Caki2 (cell line): Measurements from ENCODE around the gene KDM1B. TPM values are rescaled to one million over a fixed set of nuclear protein-coding genes. Genes with fewer than 3 reads are reported as not detected.
"Not testable (repeated sequence)": the region's sequence is repeated elsewhere in the genome, so short reads cannot be mapped to it uniquely, and the experiment has no call there.

Source experiments
- DNase-seq: peaks from one replicate; pipeline ENCODE4 v3.0.0-alpha.2; 2015; ENCODE audit warnings: low read depth
- in situ Hi-C: cut with HindIII; loops from 2 replicates; pipeline ENCODE4 v1.10.0; 2016; ENCODE audit warnings: low sequenced_read_pairs, low pct_unique_long_range_greater_than_20kb, mixed read lengths
- total RNA-seq: library from RNA; depleted of rRNA; stranded (reverse); fragments of >200 nt; shearing (Covaris generic); gene quantifications from 2 replicates; pipeline ENCODE4 v1.2.3, GENCODE V29; 2014; ENCODE audit warnings: low replicate concordance

KDM1B gene
- total RNA-seq, 1 experiment from 2014 or later = 11.6 TPM

DNA sequence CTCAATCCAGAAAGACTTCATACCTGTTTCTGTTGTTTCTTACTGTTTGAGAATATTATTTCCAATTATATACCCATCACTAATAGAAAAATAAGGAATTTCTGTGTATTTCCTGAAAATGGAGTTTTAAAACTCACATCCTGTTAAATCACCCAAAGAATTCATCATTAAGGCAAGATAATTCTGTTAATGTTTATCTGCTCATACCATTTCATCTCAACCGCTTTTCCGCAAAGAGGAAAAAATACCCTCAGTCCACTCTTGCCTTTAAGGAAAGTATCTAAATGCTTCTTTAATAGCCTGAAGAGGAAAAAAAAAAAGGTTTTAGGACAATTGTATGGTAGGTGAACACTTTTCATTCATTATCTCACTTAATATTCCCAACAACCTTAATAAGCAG, 7.6 kb upstream of the KDM1B start:
- in situ Hi-C loops = no loop called here

DNA sequence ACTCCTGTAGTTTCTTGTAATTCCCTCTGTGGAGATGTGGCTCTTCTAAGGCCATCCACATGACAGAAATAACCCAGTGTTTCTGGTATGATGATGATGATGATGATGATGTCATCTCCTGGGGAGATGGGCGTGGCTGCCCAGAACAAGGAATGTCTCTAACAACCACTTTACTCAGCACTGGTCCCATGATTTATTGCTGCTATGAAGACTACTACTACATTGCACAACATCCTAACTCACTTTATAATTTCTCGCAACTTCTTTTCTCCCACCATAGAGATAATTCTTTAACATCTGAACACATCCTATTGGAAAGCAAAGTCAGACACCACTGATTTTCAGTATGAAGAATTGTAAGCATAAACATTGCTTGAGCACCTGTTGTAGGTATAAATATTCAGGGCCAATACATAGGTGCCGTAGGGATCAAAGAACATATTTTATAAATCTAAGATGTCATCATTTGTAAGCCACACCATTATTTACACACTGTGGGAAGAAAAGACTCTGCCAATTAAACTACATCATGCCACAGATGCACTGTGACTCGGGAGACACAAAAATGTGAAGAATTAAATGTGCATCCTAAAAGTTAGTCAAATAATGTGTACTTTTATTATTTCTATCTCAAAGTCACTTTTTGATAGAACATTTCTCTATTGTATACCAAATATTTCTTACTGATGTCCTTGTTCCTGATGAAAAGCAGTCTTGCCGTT, 6.8 kb upstream of the KDM1B start:
- DNase-seq = peak; percentile 67
- in situ Hi-C loops = no loop called here

More for the DNA sequence above, 7.6 kb upstream of the KDM1B start:
- DNase-seq = peak; percentile 40

- in situ Hi-C loops, DNase-seq: not testable (repeated sequence)
These were observed 3.8 kb upstream of the KDM1B start for GRCh38 chr6:18151391-18151790.

GRCh38 chr6:18151801-18152200, 3.4 kb upstream of the KDM1B start:
- in situ Hi-C loops = no loop called here
- no peak for DNase-seq

GRCh38 chr6:18153311-18153703, 1.9 kb upstream of the KDM1B start:
- in situ Hi-C loops = no loop called here
- no peak for DNase-seq

GRCh38 chr6:18154507-18155149, 594 bp upstream of the KDM1B start, which contains the start of gene TPMT:
TSS of gene TPMT (minus strand) at chr6:18155077. CDS start at chr6:18149127, 5,950 bp downstream.
- DNase-seq = no peak
- in situ Hi-C loops = no loop called here

- peak; percentile 68 for DNase-seq
- in situ Hi-C loops = no loop called here
These were observed 721 bp downstream of the KDM1B start for GRCh38 chr6:18155864-18156421.

- no peak for DNase-seq
- in situ Hi-C loops = no loop called here
These were observed 5.7 kb downstream of the KDM1B start for GRCh38 chr6:18160911-18161310.

DNA sequence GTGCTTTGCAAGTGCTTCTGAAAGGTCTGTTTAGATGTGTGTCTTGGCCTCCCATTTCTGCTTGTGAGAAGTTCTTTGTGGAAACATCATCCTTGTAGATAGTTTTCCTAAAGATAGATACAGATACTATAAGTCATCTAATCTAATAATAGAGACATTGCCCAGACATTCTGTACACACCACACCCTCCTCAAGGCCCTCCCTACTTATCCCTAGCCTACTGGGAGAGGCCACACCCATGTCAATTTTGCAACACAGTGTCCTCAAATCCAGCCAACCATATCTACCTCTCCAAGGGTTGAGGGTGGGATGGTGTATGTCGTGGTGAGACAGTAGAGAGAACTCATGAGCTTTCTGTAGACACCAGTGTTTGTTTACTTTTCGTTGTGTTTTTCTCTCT, 6.2 kb downstream of the KDM1B start:
- in situ Hi-C loops = no loop called here
- no peak for DNase-seq

DNA sequence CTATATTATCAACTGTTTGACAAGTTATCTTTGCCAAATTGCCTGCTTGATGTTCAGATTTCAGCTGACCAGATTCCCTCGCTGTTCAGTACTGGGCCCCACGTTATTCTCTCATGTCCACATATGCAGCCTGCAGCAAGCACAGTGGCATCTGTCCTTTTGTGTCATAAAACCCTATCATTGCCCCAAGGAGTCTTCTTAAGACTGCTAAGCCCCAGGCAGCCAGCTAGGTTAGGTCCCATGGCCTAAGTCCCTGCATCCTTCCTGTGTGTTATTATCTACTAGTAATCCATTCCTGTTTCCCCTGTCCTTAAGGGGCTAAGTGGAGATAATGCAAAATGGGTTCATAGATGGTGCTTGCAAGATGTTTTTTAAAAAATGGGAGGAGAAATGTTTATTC, 7.2 kb downstream of the KDM1B start:
- no peak for DNase-seq
- in situ Hi-C loops = no loop called here

DNA sequence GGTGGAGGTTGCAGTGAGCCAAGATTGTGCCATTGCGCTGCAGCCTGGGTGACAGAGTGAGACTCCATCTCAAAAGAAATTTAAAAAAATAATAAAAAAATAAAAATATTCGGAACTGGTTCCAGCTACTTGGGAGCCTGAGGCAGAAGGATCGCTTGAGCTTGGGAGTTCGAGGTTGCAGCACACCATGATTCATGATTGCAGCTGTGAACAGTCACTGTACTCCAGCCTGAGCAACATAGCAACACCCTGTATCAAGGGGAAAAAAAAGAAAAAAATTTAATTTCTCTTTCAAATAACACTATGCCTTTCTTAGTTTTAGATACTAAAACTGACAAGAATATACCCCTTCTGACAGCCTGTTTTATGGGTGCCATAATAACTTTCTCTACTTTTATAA, 10.5 kb downstream of the KDM1B start:
- no peak for DNase-seq
- in situ Hi-C loops = no loop called here

GRCh38 chr6:18166312-18167036, 11.3 kb downstream of the KDM1B start:
- in situ Hi-C loops = no loop called here

GRCh38 chr6:18168264-18168663, 13.0 kb downstream of the KDM1B start:
- no peak for DNase-seq

More at GRCh38 chr6:18166312-18167036, 11.3 kb downstream of the KDM1B start:
- no peak for DNase-seq

DNA sequence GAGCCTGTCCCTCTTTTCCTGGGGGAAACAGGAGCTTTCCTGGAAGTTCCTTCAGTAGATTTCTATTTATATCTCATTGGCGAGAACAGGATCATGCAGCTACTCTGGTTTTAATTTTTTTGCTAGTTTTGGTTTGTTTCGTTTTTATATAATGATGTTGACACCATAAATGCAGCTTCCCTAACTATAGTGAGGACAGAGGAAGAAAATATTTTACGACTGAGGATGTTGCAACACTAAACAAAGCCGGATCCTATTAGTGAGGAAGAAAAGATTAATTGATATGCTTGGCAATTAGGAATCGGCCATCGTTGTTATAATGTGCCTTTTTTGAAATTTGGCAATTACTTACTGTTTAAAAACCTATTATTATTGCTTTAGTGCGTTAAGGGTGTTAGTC, 16.6 kb downstream of the KDM1B start:
- DNase-seq = no peak
- in situ Hi-C loops = no loop called here

More at GRCh38 chr6:18168264-18168663, 13.0 kb downstream of the KDM1B start:
- in situ Hi-C loops = no loop called here

DNA sequence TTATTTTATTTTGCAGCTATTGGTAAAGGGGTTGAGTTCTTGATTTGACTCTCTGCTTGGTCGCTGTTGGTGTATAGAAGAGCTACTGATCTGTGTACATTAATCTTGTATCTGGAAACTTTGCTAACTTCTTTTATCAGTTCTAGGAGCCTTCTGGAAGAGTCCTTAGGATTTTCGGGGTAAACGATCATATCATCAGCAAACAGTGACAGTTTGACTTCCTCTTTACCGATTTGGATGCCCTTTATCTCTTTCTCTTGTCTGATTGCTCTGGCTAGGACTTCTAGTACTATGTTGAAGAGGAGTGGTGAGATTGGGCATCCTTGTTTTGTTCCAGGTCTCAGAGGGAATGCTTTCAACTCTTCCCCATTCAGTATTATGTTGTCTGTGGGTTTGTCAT, 21.0 kb downstream of the KDM1B start:
- DNase-seq, in situ Hi-C loops: not testable (repeated sequence)

- in situ Hi-C loops = no loop called here
- DNase-seq = no peak
These were observed 22.2 kb downstream of the KDM1B start for GRCh38 chr6:18177286-18177965.

- no peak for DNase-seq
- in situ Hi-C loops = no loop called here
These were observed 23.9 kb downstream of the KDM1B start for GRCh38 chr6:18178960-18179615.
